ENCODE data around the gene CASQ1.

CASQ1 gene

DNA sequence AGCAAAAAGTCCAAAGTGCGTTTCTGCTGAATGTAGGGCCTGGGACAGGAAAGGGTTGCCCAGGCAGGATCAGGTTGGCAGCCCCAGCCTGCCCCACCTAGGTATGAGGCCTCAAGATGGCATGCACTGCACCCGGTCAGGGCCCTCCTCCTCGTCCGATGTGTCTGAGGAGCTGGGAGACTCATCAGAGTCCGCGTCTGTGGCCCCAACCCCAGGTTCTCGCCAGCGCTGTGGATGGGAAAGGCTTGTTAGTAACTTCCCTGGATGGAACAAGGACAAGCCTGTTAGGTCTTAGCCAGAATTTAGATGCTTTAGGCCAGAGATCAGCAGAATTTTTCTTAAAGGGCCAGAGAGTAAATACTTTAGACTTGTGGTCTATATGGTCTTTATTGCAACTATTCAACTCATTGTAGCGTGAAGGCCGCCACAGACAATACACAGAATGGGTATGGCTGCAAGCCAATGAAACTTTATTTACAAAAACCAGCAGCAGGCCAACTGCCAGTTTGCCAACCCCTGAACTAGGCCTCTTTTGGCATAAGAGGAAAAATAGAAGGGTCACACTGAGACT, 27.2 kb downstream of the CASQ1 start:
- no peak overlapping the region for H3K4me2 ChIP-seq (ENCODE audit: low read depth, low read length, poor library complexity, severe bottlenecking)
- H3F3A ChIP-seq (ENCODE audit: insufficient read depth): no peaks in the 10 kb centered on the region
- no peak overlapping the region for H3K4me3 ChIP-seq (ENCODE audit: insufficient read depth, low read length, poor library complexity, severe bottlenecking)
- H3K36me3 ChIP-seq (ENCODE audit: low read length): no peaks in the 10 kb centered on the region
- no peaks in the 10 kb centered on the region for H3K9me3 ChIP-seq (ENCODE audit: insufficient read depth, low read length)
- TF ChIP-seq, protein P1, sequence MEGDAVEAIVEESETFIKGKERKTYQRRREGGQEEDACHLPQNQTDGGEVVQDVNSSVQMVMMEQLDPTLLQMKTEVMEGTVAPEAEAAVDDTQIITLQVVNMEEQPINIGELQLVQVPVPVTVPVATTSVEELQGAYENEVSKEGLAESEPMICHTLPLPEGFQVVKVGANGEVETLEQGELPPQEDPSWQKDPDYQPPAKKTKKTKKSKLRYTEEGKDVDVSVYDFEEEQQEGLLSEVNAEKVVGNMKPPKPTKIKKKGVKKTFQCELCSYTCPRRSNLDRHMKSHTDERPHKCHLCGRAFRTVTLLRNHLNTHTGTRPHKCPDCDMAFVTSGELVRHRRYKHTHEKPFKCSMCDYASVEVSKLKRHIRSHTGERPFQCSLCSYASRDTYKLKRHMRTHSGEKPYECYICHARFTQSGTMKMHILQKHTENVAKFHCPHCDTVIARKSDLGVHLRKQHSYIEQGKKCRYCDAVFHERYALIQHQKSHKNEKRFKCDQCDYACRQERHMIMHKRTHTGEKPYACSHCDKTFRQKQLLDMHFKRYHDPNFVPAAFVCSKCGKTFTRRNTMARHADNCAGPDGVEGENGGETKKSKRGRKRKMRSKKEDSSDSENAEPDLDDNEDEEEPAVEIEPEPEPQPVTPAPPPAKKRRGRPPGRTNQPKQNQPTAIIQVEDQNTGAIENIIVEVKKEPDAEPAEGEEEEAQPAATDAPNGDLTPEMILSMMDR (IDR thresholded peaks at IDR 0.05; ENCODE audit: insufficient read depth, low read length, poor library complexity, severe bottlenecking): no peak
- no peak for TF ChIP-seq EZH2phosphoT487 (conservative IDR thresholded peaks at IDR 0.05; ENCODE audit: low read length)
- no peaks in the 10 kb centered on the region for H4K20me1 ChIP-seq (ENCODE audit: low read depth, low read length)
- H3K27me3 ChIP-seq (ENCODE audit: low read length): no peaks in the 10 kb centered on the region
- H3K27ac ChIP-seq (ENCODE audit: low read depth, low read length): no peak overlapping the region
- no peaks in the 10 kb centered on the region for H3K9me2 ChIP-seq (replicated peaks; ENCODE audit: insufficient read depth, low read length)
- H2AFZ ChIP-seq (ENCODE audit: low read depth, low read length, severe bottlenecking): no peak overlapping the region
- no peak overlapping the region for H3K9ac ChIP-seq (ENCODE audit: low read length)
- no peaks in the 10 kb centered on the region for H3K79me2 ChIP-seq (ENCODE audit: insufficient read depth, low read length)

DNA sequence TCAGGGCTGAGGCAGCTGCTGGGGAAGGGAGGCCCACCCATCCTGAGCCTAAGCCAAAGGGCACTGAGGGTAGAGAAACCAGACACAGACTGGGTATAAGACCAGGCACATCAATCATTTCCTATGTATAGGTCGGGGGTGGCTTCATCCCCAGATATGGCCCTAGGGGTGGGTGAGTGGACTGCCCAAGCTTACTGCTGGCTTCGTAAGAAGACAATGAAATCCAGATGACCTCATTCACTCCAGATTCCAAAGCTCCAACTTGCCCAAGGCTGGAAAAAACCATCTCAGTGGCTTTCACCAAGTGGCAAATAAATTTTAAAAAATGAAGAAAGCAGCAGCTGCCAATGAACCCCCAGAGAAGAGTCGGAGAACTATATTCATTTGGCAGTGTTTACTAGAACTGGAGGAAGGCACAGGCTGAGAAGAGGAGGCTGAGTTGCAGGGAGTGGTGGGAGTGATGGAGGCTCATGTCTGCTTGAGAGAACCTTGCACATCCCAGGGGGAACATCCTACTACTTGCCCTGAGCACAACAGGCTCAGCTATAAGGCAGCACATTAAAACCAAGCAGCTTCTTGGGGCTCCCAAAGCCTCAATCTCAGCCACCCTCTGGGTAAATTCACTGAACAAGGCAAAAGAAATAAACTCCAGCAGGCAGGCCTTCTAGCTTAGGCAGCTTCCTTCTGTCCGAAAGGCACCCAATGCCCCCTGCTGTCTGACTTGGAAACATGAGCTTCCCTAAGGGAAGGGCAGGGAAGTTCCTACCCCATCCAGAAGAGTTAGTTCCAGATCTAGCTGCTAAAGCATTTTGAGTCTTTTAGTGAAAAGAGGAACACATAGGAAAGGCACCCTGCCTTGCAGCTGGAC, 28.9 kb downstream of the CASQ1 start:
- no peaks in the 10 kb centered on the region for H3K9me3 ChIP-seq (ENCODE audit: insufficient read depth, low read length)
- no peak overlapping the region for H2AFZ ChIP-seq (ENCODE audit: low read depth, low read length, severe bottlenecking)
- no peaks in the 10 kb centered on the region for H3K9me2 ChIP-seq (replicated peaks; ENCODE audit: insufficient read depth, low read length)
- no peak overlapping the region for H3K27ac ChIP-seq (ENCODE audit: low read depth, low read length)
- no peak overlapping the region for H3K4me3 ChIP-seq (ENCODE audit: insufficient read depth, low read length, poor library complexity, severe bottlenecking)
- no peaks in the 10 kb centered on the region for H3K36me3 ChIP-seq (ENCODE audit: low read length)
- no peaks in the 10 kb centered on the region for H4K20me1 ChIP-seq (ENCODE audit: low read depth, low read length)
- H3K79me2 ChIP-seq (ENCODE audit: insufficient read depth, low read length): no peaks in the 10 kb centered on the region
- no peaks in the 10 kb centered on the region for H3K27me3 ChIP-seq (ENCODE audit: low read length)
- H3F3A ChIP-seq (ENCODE audit: insufficient read depth): no peaks in the 10 kb centered on the region
- no peak overlapping the region for H3K9ac ChIP-seq (ENCODE audit: low read length)
- no peak for TF ChIP-seq EZH2phosphoT487 (conservative IDR thresholded peaks at IDR 0.05; ENCODE audit: low read length)
- TF ChIP-seq, protein P1 (IDR thresholded peaks at IDR 0.05; ENCODE audit: insufficient read depth, low read length, poor library complexity, severe bottlenecking): no peak
- H3K4me2 ChIP-seq (ENCODE audit: low read depth, low read length, poor library complexity, severe bottlenecking): no peak overlapping the region

DNA sequence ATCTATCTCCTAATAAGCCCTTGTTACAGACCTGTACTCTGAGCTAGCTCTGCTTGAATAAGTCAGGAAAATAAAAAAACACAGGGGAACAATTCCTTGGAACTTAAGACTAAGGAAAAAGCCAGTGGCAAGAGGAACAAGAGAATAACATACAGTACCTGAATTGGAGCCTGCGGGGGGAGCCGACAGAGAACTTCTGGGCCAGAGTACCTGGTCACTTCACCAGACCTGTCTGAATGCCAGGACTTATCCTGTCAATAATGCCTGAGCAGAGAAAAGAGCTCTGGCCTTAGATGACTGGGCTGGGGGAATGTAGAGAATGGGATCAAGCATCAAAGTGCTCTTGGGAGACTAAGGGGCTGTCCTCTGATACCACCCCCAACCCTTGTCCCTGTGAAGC, 29.9 kb downstream of the CASQ1 start:
- Histone ChIP-seq H3K9ac (ENCODE audit: low read length) (no peak overlapping the region), H3K27me3 (ENCODE audit: low read length) (no peaks in the 10 kb centered on the region), H2AFZ (ENCODE audit: low read depth, low read length, severe bottlenecking) (no peak overlapping the region), H3F3A (ENCODE audit: insufficient read depth) (no peaks in the 10 kb centered on the region), H3K27ac (ENCODE audit: low read depth, low read length) (no peak overlapping the region), H3K36me3 (ENCODE audit: low read length) (peaks cover 2% of the 10 kb centered on the region; the same call in 1 of the 2 replicates), H3K4me3 (ENCODE audit: insufficient read depth, low read length, poor library complexity, severe bottlenecking) (no peak overlapping the region), H3K9me3 (ENCODE audit: insufficient read depth, low read length) (no peaks in the 10 kb centered on the region), H3K79me2 (ENCODE audit: insufficient read depth, low read length) (no peaks in the 10 kb centered on the region), H4K20me1 (ENCODE audit: low read depth, low read length) (no peaks in the 10 kb centered on the region), H3K9me2 (replicated peaks; ENCODE audit: insufficient read depth, low read length) (no peaks in the 10 kb centered on the region), H3K4me2 (ENCODE audit: low read depth, low read length, poor library complexity, severe bottlenecking) (no peak overlapping the region)
- TF ChIP-seq, protein P1 (IDR thresholded peaks at IDR 0.05; ENCODE audit: insufficient read depth, low read length, poor library complexity, severe bottlenecking): no peak
- no peak for TF ChIP-seq EZH2phosphoT487 (conservative IDR thresholded peaks at IDR 0.05; ENCODE audit: low read length)
